GM23338 (cell line): ENCODE measurements around the gene GAN. TPM values are rescaled to one million over a fixed set of nuclear protein-coding genes. Genes with fewer than 3 reads are reported as not detected.

Source experiments
- ATAC-seq: fragments of 200-7000 bp; cut with Tn5 transposase; 3 replicates; pipeline ENCODE4 v1.9.1; 2020
- DNase-seq: peaks from one replicate; pipeline ENCODE4 v3.0.0-alpha.2; 2015; ENCODE audit warnings: low spot score
- H2AFZ ChIP-seq: fragments of 200-600 bp; sonication (generic); 2 replicates; pipeline ENCODE4 v1.8.0; 2016; ENCODE audit warnings: antibody characterized with exemption, mild to moderate bottlenecking, moderate library complexity
- H3F3A ChIP-seq: fragments of 200-600 bp; sonication (generic); replicated peaks from 2 replicates; pipeline ENCODE4 v1.8.0; 2017; ENCODE audit warnings: antibody characterized with exemption, mixed run types, low read depth
- H3K27ac ChIP-seq: fragments of 200-600 bp; sonication (generic); 2 replicates; pipeline ENCODE4 v1.6.1; 2016; ENCODE audit warnings: low read depth
- H3K27me3 ChIP-seq: fragments of 200-600 bp; sonication (generic); 2 replicates; pipeline ENCODE4 v1.8.0; 2016; ENCODE audit warnings: mild to moderate bottlenecking, mixed run types, moderate library complexity; ENCODE audit not compliant: insufficient read depth
- H3K36me3 ChIP-seq: fragments of 200-600 bp; sonication (generic); 2 replicates; pipeline ENCODE4 v1.8.0; 2016; ENCODE audit warnings: mild to moderate bottlenecking; ENCODE audit not compliant: insufficient read depth
- H3K4me1 ChIP-seq: fragments of 200-600 bp; sonication (generic); 2 replicates; pipeline ENCODE4 v1.8.0; 2016; ENCODE audit warnings: mild to moderate bottlenecking, moderate library complexity; ENCODE audit not compliant: insufficient read depth
- H3K4me2 ChIP-seq: fragments of 200-600 bp; sonication (generic); 2 replicates; pipeline ENCODE4 v1.7.1; 2017; ENCODE audit warnings: mixed run types
- H3K4me3 ChIP-seq: fragments of 200-600 bp; sonication (generic); 2 replicates; pipeline ENCODE4 v1.6.1; 2016; ENCODE audit warnings: mixed run types
- H3K79me2 ChIP-seq: fragments of 200-600 bp; sonication (generic); replicated peaks from 2 replicates; pipeline ENCODE4 v1.8.0; 2017; ENCODE audit warnings: mild to moderate bottlenecking; ENCODE audit not compliant: insufficient read depth
- H3K9me2 ChIP-seq: fragments of 200-600 bp; sonication (generic); 2 replicates; pipeline ENCODE4 v1.8.0; 2017; ENCODE audit not compliant: insufficient read depth
- H4K20me1 ChIP-seq: fragments of 200-600 bp; sonication (generic); replicated peaks from 2 replicates; pipeline ENCODE4 v1.8.0; 2017; ENCODE audit warnings: mild to moderate bottlenecking; ENCODE audit not compliant: insufficient read depth
- H3K27ac Mint-ChIP-seq: 2 replicates; pipeline ENCODE4 v1.8.0; 2020; ENCODE audit warnings: inconsistent platforms, mild to moderate bottlenecking, moderate library complexity, mixed read lengths
- H3K27me3 Mint-ChIP-seq: 3 replicates; pipeline ENCODE4 v1.8.0; 2022; ENCODE audit warnings: low read depth, mild to moderate bottlenecking, moderate library complexity, mixed read lengths, inconsistent platforms; ENCODE audit not compliant: insufficient read depth, poor library complexity
- H3K36me3 Mint-ChIP-seq: 3 replicates; pipeline ENCODE4 v1.8.0; 2021; ENCODE audit warnings: low read depth, mild to moderate bottlenecking, inconsistent platforms, moderate library complexity, mixed read lengths
- H3K4me1 Mint-ChIP-seq: 3 replicates; pipeline ENCODE4 v1.8.0; 2020; ENCODE audit warnings: mild to moderate bottlenecking, inconsistent platforms, mixed read lengths
- H3K4me3 Mint-ChIP-seq: 3 replicates; pipeline ENCODE4 v1.8.0; 2021; ENCODE audit warnings: moderate library complexity, mild to moderate bottlenecking, inconsistent platforms, mixed read lengths
- H3K9me3 Mint-ChIP-seq: 3 replicates; pipeline ENCODE4 v1.8.0; 2020; ENCODE audit warnings: moderate library complexity, mild to moderate bottlenecking, inconsistent platforms, mixed read lengths
- CREB1 ChIP-seq: fragments of 250-450 bp; sonication (Bioruptor Pico); IDR thresholded peaks from 2 replicates; pipeline ENCODE4 v1.5.0; 2020; ENCODE audit warnings: low read depth, mild to moderate bottlenecking, moderate library complexity
- ETS1 ChIP-seq: IDR thresholded peaks from 2 replicates; pipeline ENCODE4 v1.6.1; 2016; ENCODE audit warnings: antibody characterized with exemption
- EZH2 ChIP-seq: fragments of 200-600 bp; sonication (generic); IDR thresholded peaks from one replicate; pipeline ENCODE4 v1.8.0; 2017; ENCODE audit warnings: antibody characterized with exemption, mild to moderate bottlenecking, low read depth; ENCODE audit not compliant: unreplicated experiment
- EZH2phosphoT487 ChIP-seq: fragments of 200-600 bp; sonication (generic); IDR thresholded peaks from one replicate; pipeline ENCODE4 v1.8.1; 2018; ENCODE audit warnings: antibody characterized with exemption; ENCODE audit not compliant: unreplicated experiment
- JUNB ChIP-seq: IDR thresholded peaks from one replicate; pipeline ENCODE4 v1.6.1; 2016; ENCODE audit warnings: antibody characterized with exemption; ENCODE audit not compliant: unreplicated experiment
- POLR2AphosphoS5 ChIP-seq: IDR thresholded peaks from 2 replicates; pipeline ENCODE4 v1.6.1; 2016; ENCODE audit warnings: antibody characterized with exemption, low read depth
- STAT1 ChIP-seq: IDR thresholded peaks from one replicate; pipeline ENCODE4 v1.6.1; 2016; ENCODE audit warnings: antibody characterized with exemption; ENCODE audit not compliant: unreplicated experiment
- ZNF114 ChIP-seq: fragments of 250-450 bp; sonication (Bioruptor Pico); IDR thresholded peaks from 2 replicates; pipeline ENCODE4 v1.5.0; 2020; ENCODE audit warnings: mild to moderate bottlenecking, moderate library complexity
- ZNF331 ChIP-seq: fragments of 250-450 bp; sonication (Bioruptor Pico); IDR thresholded peaks from 2 replicates; pipeline ENCODE4 v1.5.0; 2020; ENCODE audit warnings: low read depth, mild to moderate bottlenecking, moderate library complexity
- ZNF462 ChIP-seq: fragments of 250-450 bp; sonication (Bioruptor Pico); IDR thresholded peaks from 2 replicates; pipeline ENCODE4 v1.5.0; 2020; ENCODE audit warnings: mild to moderate bottlenecking, moderate library complexity
- polyA plus RNA-seq: library from polyadenylated mRNA; unstranded; fragments of >200 nt; fragmentation: Nextera tagmentation; extraction: Ambion mirVana; gene quantifications from 2 replicates; pipeline ENCODE4 v1.2.1, GENCODE V29; 2016
- total RNA-seq: library from RNA; depleted of rRNA; stranded (reverse); fragments of >200 nt; shearing (Covaris generic); gene quantifications from 2 replicates; pipeline ENCODE4 v1.2.3, GENCODE V29; 2014
- TF ChIP-seq, protein P1 (sequence below): IDR thresholded peaks from one replicate; pipeline ENCODE4 v1.6.1; 2018; ENCODE audit warnings: antibody characterized with exemption; ENCODE audit not compliant: unreplicated experiment

GAN gene
- total and polyA plus RNA-seq, 2 experiments from 2014 or later = 8.1 to 28.5 TPM

GRCh38 chr16:81360135-81360534 is 45.4 kb downstream of the GAN start:
- Histone ChIP-seq H3K27me3 (no peaks in the 10 kb centered on the region), H3K4me1 (no peaks in the 10 kb centered on the region), H3K9me2 (no peaks in the 10 kb centered on the region), H3K27ac (no peak overlapping the region), H2AFZ (no peak overlapping the region), H3K79me2 (no peaks in the 10 kb centered on the region; the same call in 1 of the 2 replicates), H3F3A (peaks cover 4% of the 10 kb centered on the region; the same call in 1 of the 2 replicates), H3K4me2 (no peak overlapping the region), H3K4me3 (no peak overlapping the region), H4K20me1 (peaks cover 5% of the 10 kb centered on the region), H3K36me3 (peaks cover 21% of the 10 kb centered on the region)
- Mint-ChIP-seq H3K4me1 (no peaks in the 10 kb centered on the region), H3K9me3 (no peaks in the 10 kb centered on the region), H3K4me3 (no peak overlapping the region), H3K36me3 (peaks cover 36% of the 10 kb centered on the region), H3K27ac (no peak overlapping the region), H3K27me3 (no peaks in the 10 kb centered on the region)
- TF ChIP-seq STAT1 (no peak), JUNB (no peak)
- DNase-seq (no peak), ATAC-seq (no peak)

DNA sequence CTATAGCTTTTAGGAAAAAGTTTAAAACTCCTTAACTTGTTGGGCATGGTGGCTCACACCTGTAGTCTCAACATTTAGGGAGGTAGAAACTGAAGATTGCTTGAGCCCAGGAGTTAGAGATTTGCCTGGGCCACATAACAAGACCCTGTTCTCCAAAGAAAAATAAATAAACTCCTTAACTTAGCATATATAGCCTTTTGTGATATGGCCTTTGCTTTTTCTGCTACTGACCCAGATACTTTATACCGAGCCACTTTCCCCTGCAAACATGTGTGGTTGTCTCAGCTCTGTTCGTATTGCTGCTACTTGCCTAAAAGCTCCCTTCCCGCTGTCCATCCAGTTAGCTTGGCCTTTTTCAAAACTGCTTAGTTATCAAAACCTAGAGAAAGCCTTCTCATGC is 51.0 kb downstream of the GAN start:
- no peak overlapping the region for H3K27ac ChIP-seq
- peaks cover 11% of the 10 kb centered on the region; the same call in 1 of the 2 replicates for H3F3A ChIP-seq
- H3K27ac Mint-ChIP-seq = no peak overlapping the region
- ATAC-seq = no peak
- no peaks in the 10 kb centered on the region for H3K4me1 ChIP-seq
- H3K36me3 ChIP-seq = peaks cover 39% of the 10 kb centered on the region
- H3K27me3 ChIP-seq = no peaks in the 10 kb centered on the region
- no peaks in the 10 kb centered on the region for H3K27me3 Mint-ChIP-seq
- DNase-seq = no peak
- H3K4me2 ChIP-seq = no peak overlapping the region
- H2AFZ ChIP-seq = no peak overlapping the region
- no peak overlapping the region for H3K4me3 ChIP-seq
- H3K4me3 Mint-ChIP-seq = no peak overlapping the region
- peaks cover 38% of the 10 kb centered on the region for H3K36me3 Mint-ChIP-seq
- no peaks in the 10 kb centered on the region for H3K79me2 ChIP-seq
- no peaks in the 10 kb centered on the region; the same call in 1 of the 2 replicates for H4K20me1 ChIP-seq
- no peaks in the 10 kb centered on the region for H3K9me3 Mint-ChIP-seq
- H3K9me2 ChIP-seq = no peaks in the 10 kb centered on the region
- H3K4me1 Mint-ChIP-seq = no peaks in the 10 kb centered on the region
- TF ChIP-seq ZNF114 (CRISPR knock-in tag) (no peak), ETS1 (no peak), ZNF462 (CRISPR knock-in tag) (no peak), JUNB (no peak), EZH2phosphoT487 (no peak), EZH2 (no peak), POLR2AphosphoS5 (no peak), ZNF331 (CRISPR knock-in tag) (no peak), CREB1 (CRISPR knock-in tag) (no peak)
- TF ChIP-seq, protein P1, sequence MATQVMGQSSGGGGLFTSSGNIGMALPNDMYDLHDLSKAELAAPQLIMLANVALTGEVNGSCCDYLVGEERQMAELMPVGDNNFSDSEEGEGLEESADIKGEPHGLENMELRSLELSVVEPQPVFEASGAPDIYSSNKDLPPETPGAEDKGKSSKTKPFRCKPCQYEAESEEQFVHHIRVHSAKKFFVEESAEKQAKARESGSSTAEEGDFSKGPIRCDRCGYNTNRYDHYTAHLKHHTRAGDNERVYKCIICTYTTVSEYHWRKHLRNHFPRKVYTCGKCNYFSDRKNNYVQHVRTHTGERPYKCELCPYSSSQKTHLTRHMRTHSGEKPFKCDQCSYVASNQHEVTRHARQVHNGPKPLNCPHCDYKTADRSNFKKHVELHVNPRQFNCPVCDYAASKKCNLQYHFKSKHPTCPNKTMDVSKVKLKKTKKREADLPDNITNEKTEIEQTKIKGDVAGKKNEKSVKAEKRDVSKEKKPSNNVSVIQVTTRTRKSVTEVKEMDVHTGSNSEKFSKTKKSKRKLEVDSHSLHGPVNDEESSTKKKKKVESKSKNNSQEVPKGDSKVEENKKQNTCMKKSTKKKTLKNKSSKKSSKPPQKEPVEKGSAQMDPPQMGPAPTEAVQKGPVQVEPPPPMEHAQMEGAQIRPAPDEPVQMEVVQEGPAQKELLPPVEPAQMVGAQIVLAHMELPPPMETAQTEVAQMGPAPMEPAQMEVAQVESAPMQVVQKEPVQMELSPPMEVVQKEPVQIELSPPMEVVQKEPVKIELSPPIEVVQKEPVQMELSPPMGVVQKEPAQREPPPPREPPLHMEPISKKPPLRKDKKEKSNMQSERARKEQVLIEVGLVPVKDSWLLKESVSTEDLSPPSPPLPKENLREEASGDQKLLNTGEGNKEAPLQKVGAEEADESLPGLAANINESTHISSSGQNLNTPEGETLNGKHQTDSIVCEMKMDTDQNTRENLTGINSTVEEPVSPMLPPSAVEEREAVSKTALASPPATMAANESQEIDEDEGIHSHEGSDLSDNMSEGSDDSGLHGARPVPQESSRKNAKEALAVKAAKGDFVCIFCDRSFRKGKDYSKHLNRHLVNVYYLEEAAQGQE = no peak
